Heart left ventricle (tissue), 16 donors: ENCODE results near the gene HEPHL1. TPM values are rescaled to one million over a fixed set of nuclear protein-coding genes. Genes with fewer than 3 reads are reported as not detected.

Experiments
- ATAC-seq, 4 donors: fragments of 200-7000 bp; cut with Tn5 transposase; one replicate each; pipeline ENCODE4 v1.9.1; 2020 to 2022; ENCODE audit warnings: moderate library complexity in 4 of 4, mild to moderate bottlenecking in 3 of 4, moderate number of reproducible peaks in 1 of 4
- DNase-seq, 5 donors: peaks; one replicate each; pipeline ENCODE4 v3.0.0-alpha.2; 2020
- H3K27ac ChIP-seq, 12 donors: fragments of 200-600 bp; sonication (generic) in 4 of 12; one replicate each; pipeline versions ENCODE4 v1.5.0 to v1.8.0; 2016 to 2022; ENCODE audit warnings: mild to moderate bottlenecking in 2 of 12
- H3K27me3 ChIP-seq, 9 donors: fragments of 200-600 bp; sonication (generic) in 2 of 9; one replicate each; pipeline versions ENCODE4 v1.5.1 to v1.8.0; 2016 to 2022; ENCODE audit warnings: mild to moderate bottlenecking in 3 of 9
- H3K36me3 ChIP-seq, 9 donors: fragments of 200-600 bp; sonication (generic) in 2 of 9; one replicate each; pipeline versions ENCODE4 v1.5.0 to v1.8.0; 2018 to 2022; ENCODE audit warnings: mild to moderate bottlenecking in 2 of 9
- H3K4me1 ChIP-seq, 12 donors: fragments of 200-600 bp; sonication (generic) in 4 of 12; one replicate each; pipeline versions ENCODE4 v1.5.0 to v1.8.0; 2016 to 2022; ENCODE audit warnings: mild to moderate bottlenecking in 3 of 12
- H3K4me3 ChIP-seq, 12 donors: fragments of 200-600 bp; sonication (generic) in 4 of 12; one replicate each; pipeline versions ENCODE4 v1.5.0 to v1.8.0; 2017 to 2022; ENCODE audit warnings: mild to moderate bottlenecking in 9 of 12, moderate library complexity in 4 of 12
- H3K9me3 ChIP-seq, 12 donors: fragments of 200-600 bp; sonication (generic) in 4 of 12; one replicate each; pipeline versions ENCODE4 v1.5.0 to v1.8.0; 2016 to 2022; ENCODE audit warnings: mild to moderate bottlenecking in 1 of 12
- POLR2A ChIP-seq, 2 donors: fragments of 450-650 bp; IDR thresholded peaks; one replicate each; pipeline ENCODE4 v1.6.1; 2017; ENCODE audit warnings: antibody characterized with exemption in 2 of 2, mild to moderate bottlenecking in 2 of 2, moderate library complexity in 2 of 2
- WGBS, 4 donors: extraction: QIAGEN DNeasy Blood & Tissue Kit in 2 of 4; methylation state at CpG; one replicate each; pipeline versions ENCODE4 v1.1.5 to v1.1.7; 2013 to 2018; 5-methylcytosine and 5-hydroxymethylcytosine counted together
- intact Hi-C, 10 donors: fragments of 100-400 bp; cut with DNase I; formaldehyde crosslinking; loops; one replicate each; pipeline versions ENCODE4 v1.11.1 to v1.14.2; 2022
- polyA plus RNA-seq, 2 donors: library from polyadenylated mRNA; stranded (reverse); fragments of 200-250 nt; gene quantifications; one replicate each; pipeline ENCODE4 v1.2.3, GENCODE V29; 2013
- total RNA-seq, 9 donors: library from RNA; depleted of rRNA in 2 of 9; stranded (reverse); fragments of >200 nt in 2 of 9; fragmentation: NEBNext Ultra II Directional in 3 of 9; extraction: Animal tissue kit (Norgen Biotek cat#: 25700) in 3 of 9; gene quantifications; one replicate each; pipeline versions ENCODE4 v1.1.0 to v1.2.4, GENCODE V29; 2016 to 2023
- TF ChIP-seq, protein P1 (sequence below), 12 donors: fragments of 200-600 bp; sonication (generic) in 4 of 12; IDR thresholded peaks; one replicate each; pipeline versions ENCODE4 v1.5.0 to v1.8.0; 2018 to 2022; ENCODE audit warnings: antibody characterized with exemption in 12 of 12, mild to moderate bottlenecking in 5 of 12
- donor health status: ischemic (EF 13 %, LVEDD 7.1; RV severe dilation, severe dysfunction).
- donor health status: healthy with polysubstance abuse.
- donor health status: DM: no; HTN: yes; CAD: no.
- donor health status: DM: no; HTN: no; CAD: no.
- donor health status: ischemic (EF 25% LVEDD 6.9; RV normal size, moderate dysfunction).
- donor health status: ischemic (EF 25% LVEDD 5.7; RV mildly dilated, moderate dysfunction).
- donor health status: healthy.
- donor health status: DM: yes; HTN: yes; CAD: no.
- donor health status: ischemic (EF 35%, LVEDD 5.7; RV mildly dilated, moderate dysfunction).
- donor health status: nonischemic (EF 11% LVEDD 7.7; RV severe dilation, severe dysfunction).
- donor health status: DM: yes; HTN: yes; CAD: no.
- donor health status: PGD.
- donor health status: ischemic (EF 29% LVEDD 5.4; RV normal size, mild dysfunction).
- donor health status: nonischemic (EF 23%, LVEDD 6.1; RV moderate dilation, normal function).

Gene HEPHL1
- total and polyA plus RNA-seq, 11 donors: 0.07 TPM; not detected in 10

DNA sequence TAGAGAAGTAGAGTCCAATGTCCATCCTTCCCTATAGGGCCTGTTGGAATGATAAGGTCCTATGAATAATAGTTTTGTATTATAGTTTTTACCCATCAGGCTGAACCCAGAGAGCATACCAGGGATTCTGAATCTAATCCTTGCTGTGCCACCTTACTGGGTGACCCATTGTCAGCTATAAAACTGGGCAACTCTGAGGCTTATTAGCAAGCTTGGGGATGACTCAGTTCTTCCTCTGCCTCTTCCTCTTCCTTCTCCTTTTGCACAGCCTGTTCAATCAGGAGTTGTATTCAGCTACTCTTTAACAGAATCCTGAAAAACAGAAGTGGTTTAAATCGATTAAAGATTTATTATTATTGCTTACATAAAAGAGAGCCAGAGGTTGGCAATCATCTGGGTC is 8.9 kb downstream of the HEPHL1 start:
- ATAC-seq: no peak
- no peaks in the 10 kb centered on the region for H3K36me3 ChIP-seq
- no peak for DNase-seq
- WGBS, 4 donors: 62 to 97% (median 69%) methylated on average over 1 of the region's 1 CpG
- H3K4me1 ChIP-seq: peaks cover 0 to 9% (median 0%) of the 10 kb centered on the region in 12 donors
- no peak for TF ChIP-seq POLR2A (IDR thresholded peaks at IDR 0.05)
- TF ChIP-seq, protein P1, sequence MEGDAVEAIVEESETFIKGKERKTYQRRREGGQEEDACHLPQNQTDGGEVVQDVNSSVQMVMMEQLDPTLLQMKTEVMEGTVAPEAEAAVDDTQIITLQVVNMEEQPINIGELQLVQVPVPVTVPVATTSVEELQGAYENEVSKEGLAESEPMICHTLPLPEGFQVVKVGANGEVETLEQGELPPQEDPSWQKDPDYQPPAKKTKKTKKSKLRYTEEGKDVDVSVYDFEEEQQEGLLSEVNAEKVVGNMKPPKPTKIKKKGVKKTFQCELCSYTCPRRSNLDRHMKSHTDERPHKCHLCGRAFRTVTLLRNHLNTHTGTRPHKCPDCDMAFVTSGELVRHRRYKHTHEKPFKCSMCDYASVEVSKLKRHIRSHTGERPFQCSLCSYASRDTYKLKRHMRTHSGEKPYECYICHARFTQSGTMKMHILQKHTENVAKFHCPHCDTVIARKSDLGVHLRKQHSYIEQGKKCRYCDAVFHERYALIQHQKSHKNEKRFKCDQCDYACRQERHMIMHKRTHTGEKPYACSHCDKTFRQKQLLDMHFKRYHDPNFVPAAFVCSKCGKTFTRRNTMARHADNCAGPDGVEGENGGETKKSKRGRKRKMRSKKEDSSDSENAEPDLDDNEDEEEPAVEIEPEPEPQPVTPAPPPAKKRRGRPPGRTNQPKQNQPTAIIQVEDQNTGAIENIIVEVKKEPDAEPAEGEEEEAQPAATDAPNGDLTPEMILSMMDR (IDR thresholded peaks at IDR 0.05): no peak
- intact Hi-C loops: no loop called here
- no peak overlapping the region for H3K27ac ChIP-seq
- no peak overlapping the region for H3K4me3 ChIP-seq
- H3K9me3 ChIP-seq: peaks cover 0 to 16% (median 6%) of the 10 kb centered on the region in 12 donors
- no peaks in the 10 kb centered on the region for H3K27me3 ChIP-seq

DNA sequence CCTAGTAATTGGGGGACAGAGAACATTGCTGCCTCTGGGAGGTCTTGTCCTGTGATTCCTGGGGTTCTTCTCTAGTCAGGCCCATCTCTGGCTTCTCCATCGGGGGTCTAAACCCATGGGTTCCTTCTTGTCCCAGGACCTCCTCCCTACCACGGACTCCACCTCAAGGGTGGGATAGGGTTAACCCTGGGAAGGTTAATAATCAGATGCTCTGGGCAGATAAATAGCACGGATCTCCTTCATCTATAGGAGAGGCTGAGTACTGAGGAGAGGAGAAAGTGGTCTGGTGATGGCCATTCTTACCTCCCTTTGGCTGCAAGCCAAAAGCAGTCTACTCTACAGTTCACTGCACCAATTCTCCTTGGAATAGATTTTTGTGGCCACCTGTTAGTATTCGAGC is 10.5 kb downstream of the HEPHL1 start:
- Histone ChIP-seq H3K27ac (no peak overlapping the region), H3K27me3 (no peaks in the 10 kb centered on the region), H3K9me3 (peaks cover 0 to 8% (median 1%) of the 10 kb centered on the region in 12 donors), H3K4me3 (no peak overlapping the region), H3K36me3 (no peaks in the 10 kb centered on the region), H3K4me1 (peaks cover 0 to 9% (median 0%) of the 10 kb centered on the region in 12 donors)
- no peak for DNase-seq
- WGBS, 4 donors: 59 to 65% (median 63%) methylated on average over 4 of the region's 4 CpGs
- TF ChIP-seq, protein P1 (IDR thresholded peaks at IDR 0.05): no peak
- no peak for TF ChIP-seq POLR2A (IDR thresholded peaks at IDR 0.05)
- ATAC-seq: no peak
- intact Hi-C loops: no loop called here

DNA sequence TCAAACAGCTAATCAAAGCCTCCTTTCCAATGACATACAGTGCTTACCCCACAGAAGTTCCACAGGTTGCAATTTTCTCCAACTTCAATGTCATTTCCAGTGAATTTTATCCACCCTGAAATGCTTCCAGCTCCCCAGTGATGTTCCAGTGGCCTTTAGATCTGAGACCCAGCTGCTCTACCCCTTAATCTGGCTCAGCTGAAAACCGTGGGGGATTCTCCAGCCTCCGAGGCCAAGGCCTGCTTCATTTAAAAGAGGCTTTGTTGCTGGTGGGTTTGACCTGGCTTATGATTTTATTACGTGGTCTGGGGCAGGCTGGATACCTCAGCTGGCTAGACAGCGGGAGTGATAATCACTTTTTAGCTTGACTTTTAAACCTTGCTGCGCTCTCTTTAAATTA is 10.9 kb downstream of the HEPHL1 start:
- ATAC-seq (no peak), DNase-seq (peak in 2 of 5 donors; percentile 57 to 59)
- Histone ChIP-seq H3K36me3 (no peaks in the 10 kb centered on the region), H3K27ac (peak overlapping the region in 1 of 12 donors; percentile 35), H3K27me3 (no peaks in the 10 kb centered on the region), H3K9me3 (peaks cover 0 to 5% (median 0%) of the 10 kb centered on the region in 12 donors), H3K4me1 (peaks cover 0 to 9% (median 0%) of the 10 kb centered on the region in 12 donors), H3K4me3 (no peak overlapping the region)
- 55 to 70% (median 63%) methylated on average over 4 to 5 of the region's 5 CpGs for WGBS, 4 donors
- intact Hi-C loops: no loop called here
- no peak for TF ChIP-seq POLR2A (IDR thresholded peaks at IDR 0.05)
- TF ChIP-seq, protein P1 (IDR thresholded peaks at IDR 0.05): no peak

DNA sequence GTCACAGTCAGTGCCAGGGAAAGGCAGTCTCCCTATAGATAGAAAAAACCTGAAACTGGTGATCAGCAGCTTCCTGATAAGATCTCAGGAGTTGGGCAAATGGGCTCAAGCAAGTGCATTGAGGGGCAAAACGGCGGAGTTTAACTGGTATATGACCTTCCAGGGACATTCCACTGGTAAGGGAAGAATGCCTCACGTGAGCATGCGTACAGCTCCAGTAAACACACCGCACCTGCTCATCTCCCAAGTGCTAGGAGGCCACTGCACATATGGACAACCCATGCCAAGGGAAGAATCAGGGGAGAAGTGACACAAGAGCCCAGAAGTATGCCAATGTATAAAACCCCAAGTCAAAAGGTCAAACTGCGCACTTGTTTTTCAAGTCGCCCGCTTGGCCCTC is 11.6 kb downstream of the HEPHL1 start:
- TF ChIP-seq POLR2A (IDR thresholded peaks at IDR 0.05): no peak
- Histone ChIP-seq H3K27me3 (no peaks in the 10 kb centered on the region), H3K9me3 (peaks cover 0 to 5% (median 0%) of the 10 kb centered on the region in 12 donors), H3K27ac (peak overlapping the region in 1 of 12 donors; percentile 35), H3K4me1 (peaks cover 0 to 9% (median 0%) of the 10 kb centered on the region in 12 donors), H3K36me3 (no peaks in the 10 kb centered on the region), H3K4me3 (no peak overlapping the region)
- ATAC-seq (no peak), DNase-seq (no peak)
- intact Hi-C loops: no loop called here
- 76 to 91% (median 82%) methylated on average over 8 of the region's 8 CpGs for WGBS, 4 donors

DNA sequence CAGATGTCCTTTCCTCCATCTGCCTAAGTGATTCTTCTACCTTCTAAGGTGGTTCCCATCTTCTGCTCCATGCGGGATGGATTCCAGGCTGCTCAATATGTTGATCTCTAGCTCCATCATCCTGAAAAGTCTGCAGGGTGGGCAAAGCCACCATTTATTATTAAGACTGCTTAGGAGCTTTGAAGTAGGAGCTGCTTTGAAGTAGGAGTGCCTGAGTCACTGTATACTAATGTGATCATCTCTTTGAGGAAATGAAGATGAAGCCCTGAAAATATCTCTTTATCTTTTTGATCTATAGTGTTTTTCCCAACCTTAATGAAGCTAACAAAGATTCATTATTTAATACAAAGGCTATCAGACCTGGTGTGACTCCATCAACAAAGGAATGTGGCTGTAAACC is 13.1 kb downstream of the HEPHL1 start:
- WGBS, 4 donors: 5 to 93% (median 48%) methylated on average over 1 of the region's 1 CpG
- Histone ChIP-seq H3K27ac (no peak overlapping the region), H3K27me3 (no peaks in the 10 kb centered on the region), H3K36me3 (no peaks in the 10 kb centered on the region), H3K9me3 (peaks cover 0 to 5% (median 0%) of the 10 kb centered on the region in 12 donors), H3K4me1 (peaks cover 0 to 9% (median 0%) of the 10 kb centered on the region in 12 donors), H3K4me3 (no peak overlapping the region)
- DNase-seq (no peak), ATAC-seq (no peak)
- TF ChIP-seq, protein P1 (IDR thresholded peaks at IDR 0.05): no peak
- no peak for TF ChIP-seq POLR2A (IDR thresholded peaks at IDR 0.05)
- intact Hi-C loops: no loop called here
